VCaP (cell line): ENCODE data around the gene NOL9.
"Not testable (repeated sequence)": the region's sequence is repeated elsewhere in the genome, so short reads cannot be mapped to it uniquely, and the experiment has no call there.

Experiments
- H3K27ac ChIP-seq: fragments of 450-650 bp; 2 replicates; pipeline ENCODE4 v1.5.1; 2017
- CTCF ChIP-seq: fragments of 450-650 bp; conservative IDR thresholded peaks from 2 replicates; pipeline ENCODE4 v1.5.1; 2017; ENCODE audit warnings: mild to moderate bottlenecking, moderate library complexity

NOL9 gene

GRCh38 chr1:6574818-6575217 is 20.5 kb upstream of the NOL9 start:
- no peak for TF ChIP-seq CTCF
- H3K27ac ChIP-seq, result no peak overlapping the region

GRCh38 chr1:6574025-6574620 is 19.8 kb upstream of the NOL9 start:
- TF ChIP-seq CTCF, result no peak
- H3K27ac ChIP-seq, result no peak overlapping the region

- H3K27ac ChIP-seq, result no peak overlapping the region
- no peak for TF ChIP-seq CTCF
Measured at GRCh38 chr1:6572653-6573383, 18.5 kb upstream of the NOL9 start.

GRCh38 chr1:6570987-6571386 is 16.7 kb upstream of the NOL9 start:
- no peak for TF ChIP-seq CTCF
- no peak overlapping the region for H3K27ac ChIP-seq

GRCh38 chr1:6570100-6570499 is 15.8 kb upstream of the NOL9 start:
- no peak overlapping the region for H3K27ac ChIP-seq
- TF ChIP-seq CTCF, result no peak

- H3K27ac ChIP-seq, result no peak overlapping the region
- TF ChIP-seq CTCF, result no peak
Measured at GRCh38 chr1:6569033-6569432, 14.7 kb upstream of the NOL9 start.

- no peak overlapping the region for H3K27ac ChIP-seq
- TF ChIP-seq CTCF, result no peak
Measured at GRCh38 chr1:6560267-6560666, 6.0 kb upstream of the NOL9 start.

GRCh38 chr1:6559161-6559560 is 4.8 kb upstream of the NOL9 start:
- H3K27ac ChIP-seq, result not testable (repeated sequence)
